Esophagus muscularis mucosa (tissue), 3 donors: ENCODE measurements around the gene COX8C.

Experiments
- CTCF ChIP-seq, 3 experiments: fragments of 200-600 bp in 2 of 3; fragments of 450-650 bp in 1 of 3; sonication (generic) in 2 of 3; IDR thresholded peaks; one replicate each; pipeline ENCODE4 v1.5.1; 2017 to 2019; ENCODE audit warnings: antibody characterized with exemption in 3 of 3, mild to moderate bottlenecking in 2 of 3, moderate library complexity in 1 of 3
- POLR2A ChIP-seq: fragments of 450-650 bp; IDR thresholded peaks from one replicate; pipeline ENCODE4 v1.6.1; 2017; ENCODE audit warnings: antibody characterized with exemption, moderate library complexity, mild to moderate bottlenecking, low read depth
- POLR2AphosphoS5 ChIP-seq, 2 donors: sonication (generic); formaldehyde crosslinking; IDR thresholded peaks; one replicate each; pipeline ENCODE4 v1.6.1; 2017; ENCODE audit warnings: antibody characterized with exemption in 2 of 2

DNA sequence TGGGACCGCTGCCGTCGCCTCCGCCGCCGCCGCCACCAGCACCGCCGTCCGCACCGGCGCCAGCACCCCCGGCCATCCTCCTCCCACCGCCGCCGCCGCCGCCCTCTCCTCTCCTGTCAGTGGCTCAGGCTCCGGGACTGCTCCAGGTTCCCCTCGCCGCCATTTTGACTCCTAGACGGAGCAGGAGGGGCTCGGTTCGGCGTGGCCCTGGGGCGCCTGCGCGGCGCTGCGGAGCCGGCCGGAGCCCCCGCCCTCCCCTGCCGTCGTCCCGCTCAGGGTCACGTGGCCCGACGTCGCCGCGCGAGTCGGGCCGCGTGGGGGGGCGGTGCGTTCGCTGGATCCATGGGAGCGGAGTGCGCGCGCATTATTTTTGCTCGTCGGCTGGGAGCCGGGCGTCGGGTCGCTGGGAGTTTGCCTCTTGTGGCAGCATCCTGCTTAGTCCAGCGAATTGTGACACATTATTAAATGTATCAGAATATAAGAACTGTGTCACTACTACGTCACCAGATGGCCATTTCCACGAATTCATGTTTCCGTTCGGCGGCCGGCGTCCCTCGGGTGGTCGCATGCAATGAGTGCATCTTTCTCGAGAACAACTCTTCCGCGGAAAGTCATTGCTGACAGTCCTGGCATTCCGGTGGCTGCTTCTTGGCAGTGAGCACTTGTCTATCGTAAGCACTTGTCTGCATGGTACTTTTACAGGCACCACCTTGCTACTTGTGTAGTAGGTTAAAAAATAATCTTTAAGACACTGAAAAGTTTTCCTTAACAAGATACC is 13.9 kb upstream of the COX8C start, which contains the start of gene BTBD7:
- no peak for TF ChIP-seq POLR2A
- TF ChIP-seq CTCF (IDR thresholded peaks at IDR 0.05) = peak in 1 of 3 experiments; percentile 34
- TF ChIP-seq POLR2AphosphoS5 (IDR thresholded peaks at IDR 0.05) = peak; percentile 80 to 83
